GM18502 (cell line): ENCODE results near the gene RFX7.
"Not testable (repeated sequence)": the region's sequence is repeated elsewhere in the genome, so short reads cannot be mapped to it uniquely, and the experiment has no call there.

Experiments used
- ATAC-seq: cut with Tn5 transposase; IDR thresholded peaks from one replicate; pipeline ENCODE4 v1.9.1; 2021; ENCODE audit warnings: mild to moderate bottlenecking; ENCODE audit not compliant: unreplicated experiment, poor library complexity

RFX7 gene

DNA sequence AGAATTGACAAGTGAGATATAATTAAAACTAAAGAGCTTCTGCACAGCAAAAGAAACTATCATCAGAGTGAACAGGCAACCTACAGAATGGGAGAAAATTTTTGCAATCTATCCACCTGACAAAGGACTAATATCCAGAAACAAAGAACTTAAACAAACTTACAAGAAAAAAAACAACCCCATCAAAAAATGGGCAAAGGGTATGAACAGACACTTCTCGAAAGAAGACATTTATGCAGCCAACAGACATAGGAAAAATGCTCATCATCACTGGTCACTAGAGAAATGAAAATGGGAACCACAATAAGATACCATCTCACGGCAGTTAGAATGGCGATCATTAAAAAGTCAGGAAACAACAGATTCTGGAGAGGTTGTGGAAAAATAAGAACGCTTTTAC lies 88.9 kb downstream of the RFX7 start:
- not testable (repeated sequence) for ATAC-seq

DNA sequence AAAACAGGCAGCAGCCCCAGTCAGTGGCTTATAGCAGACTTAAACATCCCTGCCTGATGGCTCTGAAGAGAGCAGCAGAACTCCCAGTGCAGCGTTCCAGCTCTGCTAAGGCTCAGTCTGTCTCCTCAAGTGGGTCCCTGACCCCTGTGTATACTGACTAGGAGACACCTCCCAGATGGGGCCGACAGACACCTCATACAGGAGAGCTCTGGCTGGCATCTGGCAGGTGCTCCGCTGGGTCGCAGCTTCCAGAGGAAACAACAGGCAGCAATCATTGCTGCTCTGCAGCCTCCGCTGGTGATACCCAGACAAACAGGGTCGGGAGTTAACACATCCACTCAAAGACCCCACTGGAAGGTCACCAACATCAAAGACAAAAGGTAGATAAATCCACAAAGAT lies 93.5 kb downstream of the RFX7 start:
- ATAC-seq = no peak

DNA sequence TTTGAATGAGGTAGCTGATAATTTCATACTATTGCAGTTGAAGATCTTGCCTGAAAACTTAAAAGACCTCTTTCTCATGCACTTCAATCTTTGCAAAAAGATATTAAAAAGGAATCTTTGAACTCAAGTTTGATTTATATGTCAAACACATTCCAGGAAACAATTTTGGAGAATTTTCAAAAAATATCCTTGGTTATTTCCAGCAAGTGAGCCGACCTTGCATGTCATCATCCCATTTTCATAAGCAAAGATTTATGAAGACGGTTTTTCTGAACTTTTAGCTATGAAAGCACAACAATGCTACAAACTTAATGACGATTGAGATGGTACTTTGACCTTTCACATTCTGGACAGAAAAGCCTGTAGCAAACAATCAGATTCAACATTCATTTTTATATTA lies 95.6 kb downstream of the RFX7 start:
- ATAC-seq = no peak

DNA sequence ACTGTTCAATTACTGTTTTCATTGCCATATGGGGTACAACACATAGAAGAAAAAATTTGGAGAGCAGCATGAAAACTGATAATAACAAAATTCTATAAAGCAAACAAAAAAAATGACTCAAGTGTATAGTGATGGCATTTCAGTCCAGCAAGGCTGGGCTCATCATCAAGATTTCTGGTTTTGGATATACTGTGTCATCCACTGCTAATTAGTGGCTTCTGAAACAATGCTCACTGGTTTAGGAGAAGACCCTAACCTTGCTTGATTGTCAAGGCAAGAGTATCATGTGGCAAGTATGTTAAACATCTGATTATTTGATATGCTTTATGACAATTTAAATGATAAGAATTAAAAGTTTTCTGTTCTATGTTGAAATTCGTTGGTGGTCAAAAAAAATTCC lies 96.9 kb downstream of the RFX7 start:
- ATAC-seq = no peak

DNA sequence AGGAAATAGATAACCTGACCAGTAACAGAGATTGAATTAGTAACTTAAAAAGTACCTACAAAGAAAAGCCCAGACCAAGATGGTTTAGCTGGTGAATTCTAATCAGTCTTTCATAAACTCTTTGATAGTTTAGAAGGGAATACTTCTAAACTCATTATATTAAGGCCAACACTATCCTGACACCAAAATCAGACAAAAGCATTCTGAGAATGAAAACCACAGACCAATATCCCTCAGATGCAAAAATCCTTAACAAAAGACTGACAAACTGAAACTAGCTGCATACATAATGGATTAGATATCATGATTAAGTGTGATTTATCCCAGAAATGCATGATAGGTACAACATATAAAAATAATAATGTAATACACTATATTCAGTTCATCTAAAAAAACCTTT lies 115.6 kb downstream of the RFX7 start:
- no peak for ATAC-seq

DNA sequence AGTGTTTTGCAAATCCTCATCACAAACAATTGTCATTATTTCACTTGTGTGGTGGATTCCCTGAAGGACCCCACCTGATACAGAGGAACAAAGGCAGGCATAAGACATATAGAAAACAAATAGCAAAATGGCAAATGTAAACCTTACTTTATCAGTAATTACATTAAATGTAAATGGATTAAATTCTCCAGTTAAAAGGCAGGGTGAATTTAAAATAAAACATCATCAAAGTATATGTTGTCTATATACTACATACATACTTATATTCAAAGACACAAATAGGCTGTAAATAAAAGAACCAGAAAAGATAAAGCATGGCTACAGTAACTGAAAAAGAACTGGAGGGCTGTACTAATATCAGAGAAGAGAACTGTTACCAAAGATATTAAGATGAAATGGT lies 117.3 kb downstream of the RFX7 start:
- ATAC-seq = no peak

GRCh38 chr15:56124391-56124790 lies 119.3 kb downstream of the RFX7 start:
- no peak for ATAC-seq

DNA sequence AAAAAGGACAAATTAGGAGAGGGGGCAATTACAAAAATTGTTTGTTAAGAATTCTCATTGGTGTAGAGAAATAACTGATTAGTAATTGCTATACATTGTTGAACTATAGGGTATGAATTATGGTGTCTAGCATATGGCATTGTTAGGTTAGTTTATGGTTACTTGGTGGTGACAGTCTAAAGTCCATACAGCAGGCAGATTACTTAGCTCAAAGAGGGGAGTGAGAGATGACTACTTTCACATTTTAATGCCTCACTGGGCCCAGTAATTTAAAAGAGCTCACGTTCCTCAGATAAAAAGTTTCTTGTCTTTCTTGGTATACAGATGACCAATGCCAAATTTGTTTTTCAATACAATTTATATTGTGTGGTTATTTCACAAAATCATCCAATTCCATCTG lies 137.8 kb downstream of the RFX7 start:
- no peak for ATAC-seq

DNA sequence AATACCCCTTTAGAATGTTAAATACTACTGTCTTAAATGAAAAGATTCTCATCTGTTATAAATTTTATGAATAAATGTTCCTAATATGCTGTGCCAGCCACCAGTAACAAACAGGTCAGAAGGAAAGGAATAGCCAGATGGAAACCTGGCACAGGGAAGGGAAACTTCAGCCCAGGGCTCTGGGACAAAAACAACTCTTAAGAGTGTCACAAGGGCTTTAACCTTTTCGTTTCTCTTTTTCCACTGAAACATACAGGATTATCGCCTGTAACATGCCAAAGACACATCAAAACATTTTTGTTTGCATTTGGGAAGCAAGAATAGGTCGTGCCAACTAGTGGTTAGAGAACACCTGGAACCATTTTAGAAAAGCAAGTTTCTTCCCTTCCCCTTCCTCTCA lies 141.2 kb downstream of the RFX7 start:
- no peak for ATAC-seq

DNA sequence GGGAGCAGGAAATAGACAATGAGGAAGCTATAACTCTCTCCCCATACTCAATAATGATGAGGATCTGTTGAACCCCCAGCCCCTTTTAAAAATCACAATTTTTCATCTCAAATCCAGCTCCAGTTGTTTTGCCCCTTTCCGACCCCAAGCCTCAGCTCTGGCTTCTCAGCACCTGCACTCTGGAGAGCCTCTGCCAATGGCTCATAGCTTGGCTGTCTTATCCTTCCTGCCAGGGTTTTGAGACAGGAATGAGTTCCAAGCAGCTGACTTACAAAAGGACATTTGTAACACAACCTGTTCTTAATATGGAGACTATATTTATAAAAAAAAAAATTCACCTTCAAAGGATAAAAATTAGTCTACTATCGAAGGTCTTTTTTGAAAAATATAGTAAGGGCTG lies 144.4 kb downstream of the RFX7 start:
- no peak for ATAC-seq

DNA sequence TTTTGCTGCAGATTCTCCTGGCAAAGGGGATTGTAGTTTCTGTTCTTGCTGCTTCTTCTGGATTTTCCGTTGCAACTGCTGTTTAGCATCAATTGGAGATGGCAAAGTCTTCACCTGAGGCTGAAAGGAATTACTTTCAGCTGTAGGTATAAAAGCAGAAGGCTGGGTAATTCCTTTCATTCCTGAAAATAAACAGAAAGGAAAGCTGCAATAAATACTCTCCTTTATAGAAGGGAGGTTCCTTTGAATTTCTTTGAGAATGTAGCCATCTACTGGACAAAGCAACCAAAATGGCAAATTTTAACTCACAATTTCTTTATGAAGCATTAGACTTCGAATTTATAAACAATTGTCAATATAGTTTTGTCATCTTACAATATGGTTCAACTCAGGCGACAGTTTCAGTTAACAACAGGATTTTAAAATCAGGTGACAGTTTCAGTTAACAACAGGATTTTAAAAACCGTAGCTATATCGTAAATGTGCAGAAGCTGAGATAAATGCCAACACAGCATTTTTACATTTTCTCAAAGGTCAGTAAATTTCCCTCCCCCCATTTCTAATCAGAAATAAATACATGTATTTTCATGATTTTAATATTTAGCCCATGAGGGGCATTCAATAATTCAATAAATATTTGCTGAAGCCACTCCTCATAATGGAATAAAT lies 145.3 kb downstream of the RFX7 start:
- no peak for ATAC-seq

- ATAC-seq = no peak
Measured at GRCh38 chr15:56095406-56095805, 148.3 kb downstream of the RFX7 start.

GRCh38 chr15:56094171-56094570 lies 149.5 kb downstream of the RFX7 start:
- ATAC-seq = no peak

- no peak for ATAC-seq
Measured at GRCh38 chr15:56088389-56088788, 155.3 kb downstream of the RFX7 start.

- ATAC-seq = no peak
Measured at GRCh38 chr15:56086566-56086965, 157.1 kb downstream of the RFX7 start.

GRCh38 chr15:56082263-56082761 lies 161.4 kb downstream of the RFX7 start:
- no peak for ATAC-seq

GRCh38 chr15:56077081-56077480 lies 166.6 kb downstream of the RFX7 start:
- no peak for ATAC-seq

GRCh38 chr15:56076640-56077039 lies 167.0 kb downstream of the RFX7 start:
- no peak for ATAC-seq

- ATAC-seq = no peak
Measured at GRCh38 chr15:56074481-56075265, 169.0 kb downstream of the RFX7 start.

DNA sequence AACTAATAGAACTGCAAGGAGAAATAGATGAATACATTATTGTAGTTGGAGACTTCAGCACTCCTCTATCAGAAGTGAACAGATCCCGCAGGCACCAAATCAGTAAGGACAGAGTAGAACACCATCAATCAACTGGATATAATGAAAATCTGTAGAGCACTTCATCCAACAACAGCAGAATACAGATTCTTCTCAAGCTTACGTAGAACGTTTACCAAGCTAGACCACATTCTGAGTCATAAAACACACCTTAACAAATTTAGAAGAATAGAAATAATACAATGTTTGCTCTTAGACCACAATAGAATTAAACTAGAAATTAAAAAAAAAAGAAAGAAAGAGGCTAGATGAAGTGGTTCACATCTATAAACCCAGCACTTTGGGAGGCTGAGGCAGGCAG lies 179.5 kb downstream of the RFX7 start:
- no peak for ATAC-seq

DNA sequence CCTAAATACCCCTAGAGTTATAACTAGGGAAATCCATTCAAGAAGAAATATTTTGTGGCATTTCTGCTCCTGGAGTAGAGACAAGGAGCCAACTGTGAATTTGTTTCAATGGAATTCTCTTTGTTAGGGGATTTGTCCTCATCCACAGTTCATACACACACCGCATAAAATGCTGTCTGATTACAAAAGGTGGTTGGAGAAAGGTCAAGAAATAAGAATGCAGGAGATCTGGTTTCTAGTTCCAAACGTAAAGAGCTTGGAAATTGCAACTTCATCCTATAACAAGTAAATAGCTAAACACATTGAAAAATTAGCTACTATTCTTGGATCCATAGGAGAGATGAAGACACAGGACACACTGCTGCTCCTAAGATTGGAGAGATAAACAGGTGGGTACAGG lies 184.0 kb downstream of the RFX7 start:
- no peak for ATAC-seq

DNA sequence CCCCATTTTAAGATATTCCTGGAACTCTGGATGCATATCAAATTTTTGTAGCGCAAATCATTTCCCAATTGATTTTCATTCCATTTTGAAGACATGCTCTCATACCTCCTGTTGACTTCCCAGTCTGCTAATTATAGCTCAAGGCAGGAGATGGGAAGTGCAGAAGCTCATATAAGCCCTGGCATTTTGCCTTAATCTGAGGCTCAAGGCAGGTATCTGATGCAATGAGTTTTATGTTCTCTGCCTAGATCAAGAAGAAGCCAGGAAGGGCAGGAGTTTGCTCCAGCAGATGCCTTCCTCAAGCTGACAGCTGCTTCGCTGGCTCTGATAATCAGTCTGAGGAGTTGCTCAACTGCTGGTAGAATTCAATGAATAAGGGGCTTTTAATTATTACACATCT lies 184.7 kb downstream of the RFX7 start:
- ATAC-seq = no peak
